ENCODE results near the gene AOPEP. TPM values are rescaled to one million over a fixed set of nuclear protein-coding genes. Genes with fewer than 3 reads are reported as not detected.

Gene AOPEP
- total RNA-seq, 1 donor from 2014 or later, result 75.3 TPM

GRCh38 chr9:95091601-95092261 lies 365.2 kb downstream of the AOPEP start:
- DNase-seq (ENCODE audit: low read depth), result peak; percentile 89
- no peaks in the 10 kb centered on the region for H3K79me2 ChIP-seq (ENCODE audit: insufficient read depth, low read length)
- peak overlapping the region; percentile 69 for H3K4me2 ChIP-seq (ENCODE audit: low read length)
- H3K4me3 ChIP-seq (ENCODE audit: insufficient read depth, low read depth, low read length), result no peak overlapping the region
- peaks cover 57% of the 10 kb centered on the region for H3K4me1 Mint-ChIP-seq (ENCODE audit: low read depth, unreplicated experiment)
- peak overlapping the region; percentile 92 for H3K27ac ChIP-seq (ENCODE audit: low read depth, low read length)
- peaks cover 64% of the 10 kb centered on the region for H3K4me1 ChIP-seq (ENCODE audit: insufficient read depth, low read length)
- H3K9me3 Mint-ChIP-seq (ENCODE audit: unreplicated experiment), result no peaks in the 10 kb centered on the region
- no peaks in the 10 kb centered on the region for H3K27me3 ChIP-seq (ENCODE audit: insufficient read depth, low read length)
- H4K20me1 ChIP-seq (ENCODE audit: insufficient read depth, low read length), result peaks cover 15% of the 10 kb centered on the region
- H3K27ac Mint-ChIP-seq (ENCODE audit: unreplicated experiment), result peak overlapping the region; percentile 91
- H3K9me3 ChIP-seq (ENCODE audit: insufficient read depth, low read depth, low read length), result no peaks in the 10 kb centered on the region
- H3K9ac ChIP-seq (ENCODE audit: low read length), result peak overlapping the region; percentile 81
- no peak for FAIRE-seq
- H3K36me3 Mint-ChIP-seq (ENCODE audit: low read depth, unreplicated experiment), result peaks cover 20% of the 10 kb centered on the region
- H3K27me3 Mint-ChIP-seq (ENCODE audit: low read depth, unreplicated experiment), result no peaks in the 10 kb centered on the region
- H3K4me3 Mint-ChIP-seq (ENCODE audit: unreplicated experiment), result peak overlapping the region; percentile 51
- peaks cover 13% of the 10 kb centered on the region for H3K36me3 ChIP-seq (ENCODE audit: insufficient read depth, low read length)
- TF ChIP-seq, protein P1, sequence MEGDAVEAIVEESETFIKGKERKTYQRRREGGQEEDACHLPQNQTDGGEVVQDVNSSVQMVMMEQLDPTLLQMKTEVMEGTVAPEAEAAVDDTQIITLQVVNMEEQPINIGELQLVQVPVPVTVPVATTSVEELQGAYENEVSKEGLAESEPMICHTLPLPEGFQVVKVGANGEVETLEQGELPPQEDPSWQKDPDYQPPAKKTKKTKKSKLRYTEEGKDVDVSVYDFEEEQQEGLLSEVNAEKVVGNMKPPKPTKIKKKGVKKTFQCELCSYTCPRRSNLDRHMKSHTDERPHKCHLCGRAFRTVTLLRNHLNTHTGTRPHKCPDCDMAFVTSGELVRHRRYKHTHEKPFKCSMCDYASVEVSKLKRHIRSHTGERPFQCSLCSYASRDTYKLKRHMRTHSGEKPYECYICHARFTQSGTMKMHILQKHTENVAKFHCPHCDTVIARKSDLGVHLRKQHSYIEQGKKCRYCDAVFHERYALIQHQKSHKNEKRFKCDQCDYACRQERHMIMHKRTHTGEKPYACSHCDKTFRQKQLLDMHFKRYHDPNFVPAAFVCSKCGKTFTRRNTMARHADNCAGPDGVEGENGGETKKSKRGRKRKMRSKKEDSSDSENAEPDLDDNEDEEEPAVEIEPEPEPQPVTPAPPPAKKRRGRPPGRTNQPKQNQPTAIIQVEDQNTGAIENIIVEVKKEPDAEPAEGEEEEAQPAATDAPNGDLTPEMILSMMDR (IDR thresholded peaks at IDR 0.05; ENCODE audit: insufficient read depth, low read depth, low read length), result no peak
- no peak for TF ChIP-seq EZH2 (IDR thresholded peaks at IDR 0.05; ENCODE audit: insufficient read depth, low read length)
- no peak overlapping the region for H2AFZ ChIP-seq (ENCODE audit: low read depth, low read length)

DNA sequence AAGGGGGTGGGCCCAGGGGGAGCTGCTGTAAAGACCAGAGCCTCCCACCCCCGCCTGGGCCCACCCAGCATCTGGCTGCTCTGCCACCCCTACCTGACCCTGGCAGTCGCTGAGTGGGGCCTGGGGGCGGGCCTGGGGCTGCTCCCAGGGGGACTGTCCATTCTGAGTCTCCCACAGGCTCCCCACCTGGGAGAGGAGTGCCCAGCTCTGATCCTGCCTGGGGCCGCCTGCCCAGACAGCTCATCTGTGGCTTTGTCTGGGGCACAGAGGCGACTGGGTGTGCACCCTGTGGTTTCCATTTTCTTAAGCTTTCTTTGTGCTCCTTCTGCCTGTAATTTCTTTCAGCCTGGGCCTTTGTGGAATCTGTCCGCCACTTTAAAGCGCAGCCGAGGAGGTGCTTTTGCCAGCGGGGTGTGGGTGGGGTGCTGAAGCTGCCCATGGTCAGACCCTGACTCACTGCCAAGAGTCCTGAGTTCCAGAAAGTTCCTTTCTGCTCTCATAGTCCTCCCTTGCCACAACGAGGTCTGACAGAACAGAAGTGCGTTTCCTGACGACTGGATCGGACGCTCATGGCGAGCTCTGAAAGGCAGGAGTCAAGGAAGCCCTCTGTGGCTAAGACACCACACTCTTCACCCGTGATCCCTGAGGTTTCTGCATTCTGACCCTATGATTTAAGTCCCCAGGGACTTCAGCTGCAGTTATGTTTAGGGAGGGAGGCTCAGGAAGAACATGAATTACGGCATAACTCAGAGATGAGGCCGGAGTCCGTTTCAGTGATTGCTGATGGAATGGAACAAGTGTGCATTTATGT lies 366.0 kb downstream of the AOPEP start:
- TF ChIP-seq, protein P1 (IDR thresholded peaks at IDR 0.05; ENCODE audit: insufficient read depth, low read depth, low read length), result no peak
- TF ChIP-seq EZH2 (IDR thresholded peaks at IDR 0.05; ENCODE audit: insufficient read depth, low read length), result no peak
- DNase-seq (ENCODE audit: low read depth) (peak; percentile 96), FAIRE-seq (peak; percentile 32)
- Histone ChIP-seq H3K4me2 (ENCODE audit: low read length) (peak overlapping the region; percentile 69), H3K36me3 (ENCODE audit: insufficient read depth, low read length) (peaks cover 8% of the 10 kb centered on the region), H3K9me3 (ENCODE audit: insufficient read depth, low read depth, low read length) (no peaks in the 10 kb centered on the region), H3K9ac (ENCODE audit: low read length) (peak overlapping the region; percentile 81), H4K20me1 (ENCODE audit: insufficient read depth, low read length) (peaks cover 15% of the 10 kb centered on the region), H2AFZ (ENCODE audit: low read depth, low read length) (peak overlapping the region; percentile 12), H3K4me1 (ENCODE audit: insufficient read depth, low read length) (peaks cover 63% of the 10 kb centered on the region), H3K27ac (ENCODE audit: low read depth, low read length) (peak overlapping the region; percentile 92), H3K79me2 (ENCODE audit: insufficient read depth, low read length) (no peaks in the 10 kb centered on the region), H3K4me3 (ENCODE audit: insufficient read depth, low read depth, low read length) (no peak overlapping the region), H3K27me3 (ENCODE audit: insufficient read depth, low read length) (no peaks in the 10 kb centered on the region)
- H3K27ac Mint-ChIP-seq (ENCODE audit: unreplicated experiment), result peak overlapping the region; percentile 91
- H3K36me3 Mint-ChIP-seq (ENCODE audit: low read depth, unreplicated experiment), result peaks cover 18% of the 10 kb centered on the region
- H3K4me3 Mint-ChIP-seq (ENCODE audit: unreplicated experiment), result no peak overlapping the region
- peaks cover 56% of the 10 kb centered on the region for H3K4me1 Mint-ChIP-seq (ENCODE audit: low read depth, unreplicated experiment)
- H3K27me3 Mint-ChIP-seq (ENCODE audit: low read depth, unreplicated experiment), result no peaks in the 10 kb centered on the region
- no peaks in the 10 kb centered on the region for H3K9me3 Mint-ChIP-seq (ENCODE audit: unreplicated experiment)

All from astrocyte (in vitro differentiated cells and primary cell).